HEK293 (cell line): Measurements from ENCODE around the gene SAMM50.

Experiments
- CTCF ChIA-PET: fragments of 350-600 bp; formaldehyde crosslinking; extraction: SDS; loops from one replicate; lab custom pipeline; 2021; ENCODE audit warnings: antibody characterized with exemption; lab: Yijun Ruan, JAX
- POLR2A ChIA-PET: fragments of 300-600 bp; formaldehyde crosslinking; extraction: SDS; loops from one replicate; lab custom pipeline; 2020; ENCODE audit warnings: antibody characterized with exemption, inconsistent platforms; lab: Yijun Ruan, JAX
- H3K27ac ChIP-seq: fragments of 200-500 bp; sonication (Bioruptor generic); 2 replicates; pipeline ENCODE4 v1.5.1; 2014; ENCODE audit warnings: low read depth, low read length, control low read depth, inconsistent platforms; ENCODE audit errors: extremely low read depth
- H3K36me3 ChIP-seq, 2 experiments: fragments of 200-500 bp in 1 of 2; sonication (Bioruptor generic) in 1 of 2; 1 replicate in 1 of 2; 2 replicates in 1 of 2; pipeline ENCODE4 v1.5.1; 2014 to 2017; ENCODE audit warnings: inconsistent platforms in 2 of 2, low read length in 2 of 2; ENCODE audit not compliant: control insufficient read depth in 2 of 2, insufficient read depth in 1 of 2
- H3K4me1 ChIP-seq: fragments of 200-500 bp; sonication (Bioruptor generic); 2 replicates; pipeline ENCODE4 v1.5.1; 2014; ENCODE audit warnings: mild to moderate bottlenecking, low read length, inconsistent platforms; ENCODE audit not compliant: control insufficient read depth, insufficient read depth
- H3K4me3 ChIP-seq: 2 replicates; pipeline ENCODE4 v1.5.1; 2011; ENCODE audit warnings: low read depth, mild to moderate bottlenecking, control low read depth, low read length, moderate library complexity
- H3K9me3 ChIP-seq: fragments of 200-500 bp; sonication (Bioruptor generic); 2 replicates; pipeline ENCODE4 v1.5.1; 2014; ENCODE audit warnings: low read depth, low read length, inconsistent platforms; ENCODE audit not compliant: control insufficient read depth, insufficient read depth
- KLF7 ChIP-seq: fragments of 450-650 bp; formaldehyde crosslinking; IDR thresholded peaks from 2 replicates; pipeline ENCODE4 v1.5.1; 2016; ENCODE audit warnings: missing biosample characterization, missing genetic modification characterization, borderline replicate concordance
- TRIM28 ChIP-seq: IDR thresholded peaks from 2 replicates; pipeline ENCODE4 v1.6.1; 2011; ENCODE audit warnings: low read length, control low read depth, borderline replicate concordance
- WT1 ChIP-seq: fragments of 450-650 bp; formaldehyde crosslinking; IDR thresholded peaks from 2 replicates; pipeline ENCODE4 v1.5.1; 2016; ENCODE audit warnings: missing biosample characterization, missing genetic modification characterization
- ZNF138 ChIP-seq: fragments of 450-650 bp; formaldehyde crosslinking; IDR thresholded peaks from 2 replicates; pipeline ENCODE4 v1.5.1; 2016; ENCODE audit warnings: missing biosample characterization, missing genetic modification characterization, borderline replicate concordance
- ZNF155 ChIP-seq: fragments of 450-650 bp; formaldehyde crosslinking; IDR thresholded peaks from 2 replicates; pipeline ENCODE4 v1.5.1; 2016; ENCODE audit warnings: missing biosample characterization, missing genetic modification characterization
- ZNF157 ChIP-seq: fragments of 450-650 bp; formaldehyde crosslinking; IDR thresholded peaks from 2 replicates; pipeline ENCODE4 v1.5.1; 2016; ENCODE audit warnings: missing biosample characterization, missing genetic modification characterization
- ZNF169 ChIP-seq: fragments of 450-650 bp; formaldehyde crosslinking; IDR thresholded peaks from 2 replicates; pipeline ENCODE4 v1.5.1; 2016; ENCODE audit warnings: missing biosample characterization, missing genetic modification characterization
- ZNF174 ChIP-seq: fragments of 450-650 bp; formaldehyde crosslinking; IDR thresholded peaks from 2 replicates; pipeline ENCODE4 v1.5.0; 2017; ENCODE audit warnings: missing biosample characterization, mild to moderate bottlenecking, missing genetic modification characterization
- ZNF19 ChIP-seq: fragments of 450-650 bp; formaldehyde crosslinking; IDR thresholded peaks from 2 replicates; pipeline ENCODE4; 2016; ENCODE audit warnings: missing biosample characterization, missing genetic modification characterization, low read depth
- ZNF274 ChIP-seq, 2 experiments: fragments of 200-500 bp in 1 of 2; fragments of 450-650 bp in 1 of 2; sonication (Bioruptor generic) in 1 of 2; formaldehyde crosslinking in 1 of 2; IDR thresholded peaks; 2 replicates each; pipeline versions ENCODE4 v1.5.1 to v1.6.1; 2014 to 2016; ENCODE audit warnings: borderline replicate concordance in 1 of 2, inconsistent platforms in 1 of 2, low read length in 1 of 2, missing biosample characterization in 1 of 2, missing genetic modification characterization in 1 of 2
- ZNF324 ChIP-seq: fragments of 450-650 bp; formaldehyde crosslinking; IDR thresholded peaks from 2 replicates; pipeline ENCODE4 v1.5.1; 2016; ENCODE audit warnings: missing biosample characterization, missing genetic modification characterization
- ZNF416 ChIP-seq: fragments of 450-650 bp; formaldehyde crosslinking; IDR thresholded peaks from 2 replicates; pipeline ENCODE4 v1.5.1; 2016; ENCODE audit warnings: missing biosample characterization, missing genetic modification characterization
- ZNF426 ChIP-seq: fragments of 450-650 bp; formaldehyde crosslinking; IDR thresholded peaks from 2 replicates; pipeline ENCODE4 v1.5.1; 2017; ENCODE audit warnings: missing biosample characterization, missing genetic modification characterization, mild to moderate bottlenecking, inconsistent platforms, moderate library complexity
- ZNF529 ChIP-seq: fragments of 450-650 bp; formaldehyde crosslinking; IDR thresholded peaks from 2 replicates; pipeline ENCODE4 v1.5.1; 2017; ENCODE audit warnings: missing genetic modification characterization, missing biosample characterization; ENCODE audit not compliant: insufficient replicate concordance
- ZNF544 ChIP-seq: fragments of 450-650 bp; formaldehyde crosslinking; IDR thresholded peaks from 2 replicates; pipeline ENCODE4 v1.5.0; 2017; ENCODE audit warnings: missing biosample characterization, missing genetic modification characterization
- ZNF791 ChIP-seq: fragments of 450-650 bp; formaldehyde crosslinking; IDR thresholded peaks from 2 replicates; pipeline ENCODE4 v1.5.1; 2016; ENCODE audit warnings: missing biosample characterization, missing genetic modification characterization
- TF ChIP-seq, protein P1 (sequence below): fragments of 450-650 bp; formaldehyde crosslinking; IDR thresholded peaks from 2 replicates; pipeline ENCODE4 v1.5.1; 2017; ENCODE audit warnings: missing biosample characterization, missing genetic modification characterization
- TF ChIP-seq, protein P2 (sequence below): fragments of 450-650 bp; formaldehyde crosslinking; IDR thresholded peaks from 2 replicates; pipeline ENCODE4 v1.5.0; 2017; ENCODE audit warnings: missing biosample characterization, missing genetic modification characterization, borderline replicate concordance
- TF ChIP-seq, protein P3 (sequence below): fragments of 450-650 bp; formaldehyde crosslinking; IDR thresholded peaks from 2 replicates; pipeline ENCODE4 v1.5.1; 2016; ENCODE audit warnings: missing biosample characterization, missing genetic modification characterization

SAMM50 gene

DNA sequence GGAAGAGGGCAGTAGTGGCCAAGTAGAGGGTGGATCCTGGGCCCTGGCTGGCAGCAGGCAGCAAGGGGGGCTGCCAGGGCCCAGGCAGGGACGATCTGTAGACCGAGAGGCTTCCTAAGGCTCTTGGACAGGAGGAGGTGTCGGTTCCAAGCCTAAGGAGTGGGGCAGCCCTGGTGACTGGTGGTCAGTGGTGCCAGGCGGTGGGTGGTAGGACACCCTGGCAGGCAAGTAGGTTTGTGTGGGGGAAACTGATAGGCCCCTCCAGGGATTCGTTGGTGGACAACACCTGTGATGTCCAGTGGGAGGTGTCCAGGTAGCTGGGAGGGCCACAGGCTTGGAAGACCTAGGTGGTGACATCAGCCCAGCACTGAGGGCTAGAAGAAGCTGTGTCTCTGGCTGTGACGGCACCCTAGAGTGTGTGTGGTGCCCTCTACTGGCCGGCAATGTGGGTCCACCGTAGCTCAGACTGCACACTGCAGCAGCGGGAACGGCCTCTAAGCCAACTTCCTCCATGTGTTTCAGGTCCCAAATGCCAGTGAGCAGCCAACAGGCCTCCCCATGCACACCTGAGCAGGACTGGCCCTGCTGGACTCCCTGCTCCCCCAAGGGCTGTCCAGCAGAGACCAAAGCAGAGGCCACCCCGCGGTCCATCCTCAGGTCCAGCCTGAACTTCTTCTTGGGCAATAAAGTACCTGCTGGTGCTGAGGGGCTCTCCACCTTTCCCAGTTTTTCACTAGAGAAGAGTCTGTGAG, 9.4 kb upstream of the SAMM50 start (continued):
- TF ChIP-seq ZNF529 (tag by site-specific recombination) (no peak), WT1 (no peak), KLF7 (tag by site-specific recombination) (no peak), ZNF157 (tag by site-specific recombination) (no peak), ZNF324 (tag by site-specific recombination) (no peak), ZNF19 (tag by site-specific recombination) (no peak)
- TF ChIP-seq, protein P1, sequence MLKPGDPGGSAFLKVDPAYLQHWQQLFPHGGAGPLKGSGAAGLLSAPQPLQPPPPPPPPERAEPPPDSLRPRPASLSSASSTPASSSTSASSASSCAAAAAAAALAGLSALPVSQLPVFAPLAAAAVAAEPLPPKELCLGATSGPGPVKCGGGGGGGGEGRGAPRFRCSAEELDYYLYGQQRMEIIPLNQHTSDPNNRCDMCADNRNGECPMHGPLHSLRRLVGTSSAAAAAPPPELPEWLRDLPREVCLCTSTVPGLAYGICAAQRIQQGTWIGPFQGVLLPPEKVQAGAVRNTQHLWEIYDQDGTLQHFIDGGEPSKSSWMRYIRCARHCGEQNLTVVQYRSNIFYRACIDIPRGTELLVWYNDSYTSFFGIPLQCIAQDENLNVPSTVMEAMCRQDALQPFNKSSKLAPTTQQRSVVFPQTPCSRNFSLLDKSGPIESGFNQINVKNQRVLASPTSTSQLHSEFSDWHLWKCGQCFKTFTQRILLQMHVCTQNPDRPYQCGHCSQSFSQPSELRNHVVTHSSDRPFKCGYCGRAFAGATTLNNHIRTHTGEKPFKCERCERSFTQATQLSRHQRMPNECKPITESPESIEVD (tag by site-specific recombination): no peak
- TF ChIP-seq, protein P2, sequence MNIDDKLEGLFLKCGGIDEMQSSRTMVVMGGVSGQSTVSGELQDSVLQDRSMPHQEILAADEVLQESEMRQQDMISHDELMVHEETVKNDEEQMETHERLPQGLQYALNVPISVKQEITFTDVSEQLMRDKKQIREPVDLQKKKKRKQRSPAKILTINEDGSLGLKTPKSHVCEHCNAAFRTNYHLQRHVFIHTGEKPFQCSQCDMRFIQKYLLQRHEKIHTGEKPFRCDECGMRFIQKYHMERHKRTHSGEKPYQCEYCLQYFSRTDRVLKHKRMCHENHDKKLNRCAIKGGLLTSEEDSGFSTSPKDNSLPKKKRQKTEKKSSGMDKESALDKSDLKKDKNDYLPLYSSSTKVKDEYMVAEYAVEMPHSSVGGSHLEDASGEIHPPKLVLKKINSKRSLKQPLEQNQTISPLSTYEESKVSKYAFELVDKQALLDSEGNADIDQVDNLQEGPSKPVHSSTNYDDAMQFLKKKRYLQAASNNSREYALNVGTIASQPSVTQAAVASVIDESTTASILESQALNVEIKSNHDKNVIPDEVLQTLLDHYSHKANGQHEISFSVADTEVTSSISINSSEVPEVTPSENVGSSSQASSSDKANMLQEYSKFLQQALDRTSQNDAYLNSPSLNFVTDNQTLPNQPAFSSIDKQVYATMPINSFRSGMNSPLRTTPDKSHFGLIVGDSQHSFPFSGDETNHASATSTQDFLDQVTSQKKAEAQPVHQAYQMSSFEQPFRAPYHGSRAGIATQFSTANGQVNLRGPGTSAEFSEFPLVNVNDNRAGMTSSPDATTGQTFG (tag by site-specific recombination): no peak

GRCh38 chr22:43946384-43946667, 8.9 kb upstream of the SAMM50 start:
- Histone ChIP-seq H3K4me1 (no peaks in the 10 kb centered on the region), H3K9me3 (no peaks in the 10 kb centered on the region), H3K36me3 (no peaks in the 10 kb centered on the region; a peak in 1 of 3 replicates), H3K4me3 (no peak overlapping the region), H3K27ac (no peak overlapping the region)
- ChIA-PET CTCF (interaction anchor here (0.5 to 11.4 kb wide), 35 partner anchors 8 to 848 kb away, joined by 3 to 109 read pairs (median 6); partner anchors contain the start of genes PNPLA3 and SAMM50), POLR2A (interaction anchor here (0.7 to 2.0 kb wide), 5 partner anchors 9 to 63 kb away, joined by 3 to 18 read pairs (median 4); partner anchors contain the start of gene SAMM50)
- no peak for TF ChIP-seq ZNF155 (tag by site-specific recombination)
- no peak for TF ChIP-seq ZNF544
- no peak for TF ChIP-seq ZNF138 (tag by site-specific recombination)
- no peak for TF ChIP-seq ZNF274 (IDR thresholded peaks at IDR 0.05; ENCODE audit: low read length)
- no peak for TF ChIP-seq ZNF274 (tag by site-specific recombination; IDR thresholded peaks at IDR 0.05; ENCODE audit: borderline replicate concordance)
- TF ChIP-seq ZNF791 (tag by site-specific recombination): no peak
- no peak for TF ChIP-seq ZNF169 (tag by site-specific recombination)
- TF ChIP-seq, protein P3, sequence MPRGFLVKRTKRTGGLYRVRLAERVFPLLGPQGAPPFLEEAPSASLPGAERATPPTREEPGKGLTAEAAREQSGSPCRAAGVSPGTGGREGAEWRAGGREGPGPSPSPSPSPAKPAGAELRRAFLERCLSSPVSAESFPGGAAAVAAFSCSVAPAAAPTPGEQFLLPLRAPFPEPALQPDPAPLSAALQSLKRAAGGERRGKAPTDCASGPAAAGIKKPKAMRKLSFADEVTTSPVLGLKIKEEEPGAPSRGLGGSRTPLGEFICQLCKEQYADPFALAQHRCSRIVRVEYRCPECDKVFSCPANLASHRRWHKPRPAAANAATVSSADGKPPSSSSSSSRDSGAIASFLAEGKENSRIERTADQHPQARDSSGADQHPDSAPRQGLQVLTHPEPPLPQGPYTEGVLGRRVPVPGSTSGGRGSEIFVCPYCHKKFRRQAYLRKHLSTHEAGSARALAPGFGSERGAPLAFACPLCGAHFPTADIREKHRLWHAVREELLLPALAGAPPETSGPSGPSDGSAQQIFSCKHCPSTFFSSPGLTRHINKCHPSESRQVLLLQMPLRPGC (tag by site-specific recombination): no peak
- TF ChIP-seq ZNF416: no peak
- TF ChIP-seq ZNF426 (tag by site-specific recombination): no peak
- no peak for TF ChIP-seq ZNF174
- TF ChIP-seq TRIM28: no peak
